Mesenchymal stem cell (in vitro differentiated cells and primary cell): ENCODE results near the gene LRRC74A.

Source experiments
- DNase-seq: peaks from one replicate; pipeline ENCODE4 v3.0.0-alpha.2; 2013
- H2AFZ ChIP-seq: one replicate; pipeline ENCODE4 v1.6.1; 2013; ENCODE audit warnings: low read depth, mild to moderate bottlenecking, control low read depth, inconsistent platforms, low read length, moderate library complexity
- H2AK5ac ChIP-seq: 2 replicates; pipeline ENCODE4 v1.6.1; 2013; ENCODE audit warnings: low read length, moderate library complexity, mild to moderate bottlenecking, inconsistent platforms; ENCODE audit not compliant: severe bottlenecking
- H2BK120ac ChIP-seq: one replicate; pipeline ENCODE4 v1.6.1; 2013; ENCODE audit warnings: low read depth, mild to moderate bottlenecking, inconsistent platforms, low read length, moderate library complexity
- H2BK12ac ChIP-seq, 2 experiments: one replicate each; pipeline ENCODE4 v1.6.1; 2013; ENCODE audit warnings: inconsistent platforms in 2 of 2, low read length in 2 of 2, mild to moderate bottlenecking in 2 of 2, moderate library complexity in 2 of 2, control low read depth in 1 of 2
- H2BK15ac ChIP-seq: one replicate; pipeline ENCODE4 v1.6.1; 2013; ENCODE audit warnings: mild to moderate bottlenecking, low read depth, inconsistent platforms; ENCODE audit not compliant: poor library complexity, severe bottlenecking
- H2BK5ac ChIP-seq: 2 replicates; pipeline ENCODE4 v1.6.1; 2013; ENCODE audit warnings: low read depth, mild to moderate bottlenecking, low read length, control low read depth, inconsistent platforms; ENCODE audit not compliant: poor library complexity, severe bottlenecking
- H3K14ac ChIP-seq, 2 experiments: one replicate each; pipeline ENCODE4 v1.6.1; 2013; ENCODE audit warnings: inconsistent platforms in 2 of 2, low read length in 2 of 2, control low read depth in 1 of 2, mild to moderate bottlenecking in 1 of 2, moderate library complexity in 1 of 2
- H3K18ac ChIP-seq, 2 experiments: one replicate each; pipeline ENCODE4 v1.6.1; 2013; ENCODE audit warnings: inconsistent platforms in 2 of 2, low read length in 2 of 2, control low read depth in 1 of 2, low read depth in 1 of 2, mild to moderate bottlenecking in 1 of 2
- H3K23ac ChIP-seq, 2 experiments: one replicate each; pipeline ENCODE4 v1.6.1; 2013; ENCODE audit warnings: inconsistent platforms in 2 of 2, low read length in 2 of 2, mild to moderate bottlenecking in 2 of 2, moderate library complexity in 2 of 2, control low read depth in 1 of 2
- H3K27ac ChIP-seq: 2 replicates; pipeline ENCODE4 v1.5.1; 2013; ENCODE audit warnings: mild to moderate bottlenecking, moderate library complexity, low read length, control low read depth, inconsistent platforms; ENCODE audit not compliant: poor library complexity, severe bottlenecking
- H3K27me3 ChIP-seq, 2 experiments: 2 replicates each; pipeline versions ENCODE4 v1.6.1 to v1.7.0; 2013; ENCODE audit warnings: low read length in 2 of 2, mild to moderate bottlenecking in 2 of 2, moderate library complexity in 2 of 2, control low read depth in 1 of 2, inconsistent platforms in 1 of 2; ENCODE audit not compliant: control insufficient read depth in 1 of 2, insufficient read depth in 1 of 2
- H3K36me3 ChIP-seq, 2 experiments: 2 replicates each; pipeline versions ENCODE4 v1.6.1 to v1.7.0; 2013; ENCODE audit warnings: low read length in 2 of 2, control low read depth in 1 of 2, inconsistent platforms in 1 of 2, low read depth in 1 of 2, mild to moderate bottlenecking in 1 of 2; ENCODE audit not compliant: insufficient read depth in 2 of 2, control insufficient read depth in 1 of 2
- H3K4ac ChIP-seq, 2 experiments: one replicate each; pipeline ENCODE4 v1.6.1; 2013; ENCODE audit warnings: inconsistent platforms in 2 of 2, low read length in 2 of 2, mild to moderate bottlenecking in 2 of 2, moderate library complexity in 2 of 2, control low read depth in 1 of 2, low read depth in 1 of 2
- H3K4me1 ChIP-seq: 2 replicates; pipeline ENCODE4 v1.6.1; 2013; ENCODE audit warnings: low read depth, low read length, control low read depth; ENCODE audit not compliant: control insufficient read depth, insufficient read depth
- H3K4me2 ChIP-seq: 2 replicates; pipeline ENCODE4 v1.6.1; 2013; ENCODE audit warnings: low read length, mild to moderate bottlenecking, inconsistent platforms; ENCODE audit not compliant: poor library complexity, severe bottlenecking
- H3K4me3 ChIP-seq, 2 experiments: 2 replicates each; pipeline versions ENCODE4 v1.5.1 to v1.7.0; 2013; ENCODE audit warnings: low read length in 2 of 2, mild to moderate bottlenecking in 2 of 2, control low read depth in 1 of 2, low read depth in 1 of 2; ENCODE audit not compliant: insufficient read depth in 1 of 2
- H3K79me1 ChIP-seq: replicated peaks from 2 replicates; pipeline ENCODE4 v1.6.1; 2013; ENCODE audit warnings: mild to moderate bottlenecking, control low read depth, low read length, inconsistent platforms; ENCODE audit not compliant: poor library complexity, severe bottlenecking
- H3K9ac ChIP-seq: 2 replicates; pipeline ENCODE4 v1.7.0; 2013; ENCODE audit warnings: mild to moderate bottlenecking, low read length, moderate library complexity
- H3K9me3 ChIP-seq: 2 replicates; pipeline ENCODE4 v1.7.0; 2013; ENCODE audit warnings: mild to moderate bottlenecking, low read length; ENCODE audit not compliant: control insufficient read depth
- H4K8ac ChIP-seq: one replicate; pipeline ENCODE4 v1.6.1; 2013; ENCODE audit warnings: inconsistent platforms, mild to moderate bottlenecking, low read length, moderate library complexity
- H4K91ac ChIP-seq: one replicate; pipeline ENCODE4 v1.6.1; 2013; ENCODE audit warnings: mild to moderate bottlenecking, low read length, inconsistent platforms
- WGBS: methylation state at CpG from one replicate; pipeline ENCODE4 v1.1.7; 2013; ENCODE audit warnings: mixed read lengths; 5-methylcytosine and 5-hydroxymethylcytosine counted together

Gene LRRC74A

DNA sequence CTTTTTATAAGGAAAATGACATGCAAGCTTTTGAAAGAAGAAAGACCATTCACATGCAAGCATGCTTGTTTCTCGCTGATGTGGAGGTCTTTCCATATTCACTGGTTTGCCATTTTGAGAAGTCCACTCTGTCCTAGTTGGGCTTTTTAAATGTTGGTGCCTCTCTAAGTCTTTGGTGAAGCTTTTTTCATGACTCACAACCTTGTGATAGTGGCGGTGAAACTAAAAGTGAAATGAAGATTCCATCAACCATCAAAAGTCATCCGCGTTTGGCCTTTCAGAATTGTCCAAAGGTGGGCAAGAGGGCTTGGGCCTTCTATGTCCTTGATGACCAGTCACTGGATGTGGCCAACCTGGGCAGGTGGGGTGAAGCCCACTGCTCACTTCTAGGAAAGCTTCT, 4.3 kb downstream of the LRRC74A start:
- Histone ChIP-seq H4K8ac (no peak overlapping the region), H3K4me3 (no peak overlapping the region), H3K18ac (no peak overlapping the region), H2BK12ac (no peak overlapping the region), H2BK120ac (no peak overlapping the region), H3K79me1 (no peaks in the 10 kb centered on the region), H3K36me3 (no peaks in the 10 kb centered on the region), H3K4me1 (no peaks in the 10 kb centered on the region), H3K27me3 (peaks cover 5 to 38% of the 10 kb centered on the region in 2 experiments), H3K4me2 (no peak overlapping the region), H3K9me3 (no peaks in the 10 kb centered on the region), H3K23ac (no peak overlapping the region), H4K91ac (no peak overlapping the region), H3K27ac (no peak overlapping the region), H2AK5ac (no peak overlapping the region), H2AFZ (no peak overlapping the region), H3K14ac (no peak overlapping the region), H2BK5ac (no peak overlapping the region), H2BK15ac (no peak overlapping the region), H3K9ac (no peak overlapping the region), H3K4ac (no peak overlapping the region)
- WGBS, result 90% methylated on average over 4 of the region's 4 CpGs
- DNase-seq, result no peak

DNA sequence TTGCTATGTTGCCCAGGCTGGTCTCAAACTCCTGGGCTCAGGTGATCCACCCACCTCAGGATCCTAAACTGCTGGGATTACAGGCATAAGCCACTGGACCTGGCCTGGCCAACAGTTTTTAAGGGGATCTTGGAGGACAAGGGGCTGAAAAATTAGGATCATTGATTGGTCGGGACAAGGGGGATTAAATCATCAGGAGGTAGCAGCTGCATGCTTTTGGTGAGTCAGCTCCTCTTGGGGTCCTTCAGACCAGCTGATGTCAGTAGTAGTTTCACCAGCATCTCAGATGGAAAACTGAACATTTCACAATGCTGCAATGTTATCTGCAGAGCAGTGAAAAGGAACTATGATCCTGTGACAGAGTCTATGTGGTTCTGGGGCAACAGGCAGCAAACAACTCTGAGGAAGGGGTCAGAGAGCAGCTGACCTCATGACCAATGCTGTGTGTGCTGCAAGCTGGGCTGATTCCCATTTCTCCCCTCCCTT, 6.3 kb downstream of the LRRC74A start:
- Histone ChIP-seq H3K9ac (no peak overlapping the region), H3K9me3 (no peaks in the 10 kb centered on the region), H2BK15ac (no peak overlapping the region), H3K23ac (peak overlapping the region in 1 of 2 experiments; percentile 50), H3K79me1 (no peaks in the 10 kb centered on the region), H3K4me2 (no peak overlapping the region), H2BK120ac (no peak overlapping the region), H4K8ac (no peak overlapping the region), H2BK12ac (no peak overlapping the region), H3K14ac (no peak overlapping the region), H2AK5ac (no peak overlapping the region), H4K91ac (peak overlapping the region; percentile 15), H3K36me3 (no peaks in the 10 kb centered on the region), H2BK5ac (no peak overlapping the region), H3K4me3 (no peak overlapping the region), H2AFZ (no peak overlapping the region), H3K27ac (no peak overlapping the region), H3K4ac (no peak overlapping the region), H3K4me1 (no peaks in the 10 kb centered on the region), H3K27me3 (peaks cover 5 to 28% of the 10 kb centered on the region in 2 experiments), H3K18ac (no peak overlapping the region)
- WGBS, result 50% methylated on average over 1 of the region's 1 CpG
- no peak for DNase-seq

DNA sequence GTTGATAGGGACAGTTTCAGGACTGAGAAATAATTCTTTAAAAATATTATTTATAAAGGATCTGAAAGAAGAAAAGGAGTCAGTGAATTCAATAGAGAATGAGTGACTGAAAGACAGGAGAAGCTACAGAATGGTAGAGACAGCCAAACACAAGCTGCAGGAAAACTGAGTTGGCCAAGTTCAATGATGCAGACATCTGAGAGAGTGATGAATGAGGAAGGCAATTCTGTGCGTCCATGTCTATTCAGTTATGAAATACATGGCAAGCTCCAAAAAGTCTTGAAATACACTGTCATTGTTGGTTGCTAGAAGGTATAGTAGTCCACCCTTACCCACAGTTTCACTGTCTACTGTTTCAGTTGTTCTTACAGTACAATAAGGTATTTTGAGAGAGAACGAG, 6.8 kb downstream of the LRRC74A start:
- 90% methylated on average over 2 of the region's 2 CpGs for WGBS

DNA sequence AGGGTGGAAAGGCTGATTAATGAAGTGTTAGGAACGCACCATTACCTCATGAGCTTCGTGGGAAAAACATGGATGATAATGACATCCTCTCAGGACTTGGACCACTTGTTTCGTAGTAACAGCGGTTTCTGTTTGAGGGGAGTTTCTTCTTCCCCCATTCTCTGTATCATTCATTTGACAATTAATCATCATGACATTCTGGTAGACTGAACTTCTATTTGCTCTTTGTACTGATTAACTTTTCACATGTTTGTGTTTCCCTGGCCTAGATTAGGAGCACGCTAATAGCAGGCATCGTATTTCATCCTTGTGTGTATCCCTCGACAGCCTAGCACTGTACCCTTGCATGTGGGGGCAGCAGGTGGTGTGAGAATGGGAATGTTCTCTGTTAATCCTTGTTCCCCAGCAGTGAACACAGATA, 8.0 kb downstream of the LRRC74A start:
- no peak overlapping the region for H2BK120ac ChIP-seq
- WGBS, result 66% methylated on average over 7 of the region's 7 CpGs

More for the DNA sequence above, 6.8 kb downstream of the LRRC74A start:
- no peak overlapping the region for H2AFZ ChIP-seq
- no peak overlapping the region for H3K4ac ChIP-seq
- no peak overlapping the region for H4K8ac ChIP-seq
- H3K27ac ChIP-seq, result no peak overlapping the region
- DNase-seq, result no peak
- no peak overlapping the region for H3K23ac ChIP-seq
- no peaks in the 10 kb centered on the region for H3K4me1 ChIP-seq
- H2BK120ac ChIP-seq, result no peak overlapping the region
- peaks cover 5 to 28% of the 10 kb centered on the region in 2 experiments for H3K27me3 ChIP-seq
- no peaks in the 10 kb centered on the region for H3K79me1 ChIP-seq
- H3K9me3 ChIP-seq, result no peaks in the 10 kb centered on the region
- no peak overlapping the region for H2BK12ac ChIP-seq
- H3K9ac ChIP-seq, result no peak overlapping the region
- H4K91ac ChIP-seq, result no peak overlapping the region
- no peak overlapping the region for H3K4me2 ChIP-seq
- H2AK5ac ChIP-seq, result no peak overlapping the region
- H3K4me3 ChIP-seq, result no peak overlapping the region
- no peak overlapping the region for H2BK5ac ChIP-seq
- no peak overlapping the region for H2BK15ac ChIP-seq
- H3K18ac ChIP-seq, result no peak overlapping the region
- H3K14ac ChIP-seq, result no peak overlapping the region
- no peaks in the 10 kb centered on the region for H3K36me3 ChIP-seq

More for the DNA sequence above, 8.0 kb downstream of the LRRC74A start:
- Histone ChIP-seq H2BK15ac (no peak overlapping the region), H3K9me3 (no peaks in the 10 kb centered on the region), H4K8ac (no peak overlapping the region), H3K23ac (no peak overlapping the region), H3K4me2 (no peak overlapping the region), H3K9ac (no peak overlapping the region), H3K14ac (no peak overlapping the region), H3K36me3 (no peaks in the 10 kb centered on the region), H3K27ac (no peak overlapping the region), H3K27me3 (peaks cover 12 to 17% of the 10 kb centered on the region in 2 experiments), H3K4ac (no peak overlapping the region), H2BK5ac (no peak overlapping the region), H3K4me1 (no peaks in the 10 kb centered on the region), H2AFZ (no peak overlapping the region), H2BK12ac (no peak overlapping the region), H3K18ac (no peak overlapping the region), H4K91ac (no peak overlapping the region), H3K79me1 (no peaks in the 10 kb centered on the region), H3K4me3 (no peak overlapping the region), H2AK5ac (no peak overlapping the region)
- DNase-seq, result no peak
